ENCODE data around the gene GOLGA3. TPM values are rescaled to one million over a fixed set of nuclear protein-coding genes. Genes with fewer than 3 reads are reported as not detected.

Gene GOLGA3
- total RNA-seq, 2 experiments from 2014 or later: 41.7 to 44.2 TPM

Other genes with a start within 250 kb of the GOLGA3 start
- gene LRCOL1, start 218.3 kb downstream of the GOLGA3 start, total RNA-seq: not detected
- not detected for gene P2RX2, start 210.1 kb downstream of the GOLGA3 start, total RNA-seq
- 100 to 1,000 TPM; 112 to 114 TPM for gene POLE, start 141.5 kb downstream of the GOLGA3 start, total RNA-seq
- gene PXMP2, start 141.3 kb downstream of the GOLGA3 start, total RNA-seq: 10 to 100 TPM; 17.8 to 20.9 TPM
- gene PGAM5, start 118.0 kb downstream of the GOLGA3 start, total RNA-seq: 10 to 100 TPM; 54.3 to 56.4 TPM
- gene ANKLE2, start 67.0 kb downstream of the GOLGA3 start, total RNA-seq: 100 to 1,000 TPM; 112 to 123 TPM
- 10 to 100 TPM; 41.2 to 42.9 TPM for gene CHFR, start 58.7 kb upstream of the GOLGA3 start, total RNA-seq
- gene ZNF605, start 127.4 kb upstream of the GOLGA3 start, total RNA-seq: 1 to 10 TPM; 4.6 to 5.3 TPM
- 10 to 100 TPM; 10.2 to 10.8 TPM for gene ZNF26, start 157.5 kb upstream of the GOLGA3 start, total RNA-seq
- gene ZNF84, start 208.6 kb upstream of the GOLGA3 start, total RNA-seq: 10 to 100 TPM; 10.1 to 11.8 TPM

Data from activated CD4-positive, alpha-beta memory T cell treated with anti-CD3 and anti-CD28 coated beads for 36 hours (primary cell).